Glutamatergic neuron (in vitro differentiated cells): ENCODE results near the gene FBXL13. TPM values are rescaled to one million over a fixed set of nuclear protein-coding genes. Genes with fewer than 3 reads are reported as not detected.

Source experiments
- DNase-seq: peaks from one replicate; pipeline ENCODE4 v3.0.0; 2022
- H3K27ac Mint-ChIP-seq: one replicate; pipeline ENCODE4 v1.8.0; 2020; ENCODE audit warnings: mild to moderate bottlenecking, mixed read lengths, inconsistent platforms; ENCODE audit not compliant: unreplicated experiment
- H3K27me3 Mint-ChIP-seq: one replicate; pipeline ENCODE4 v1.8.0; 2020; ENCODE audit warnings: mild to moderate bottlenecking, moderate library complexity, mixed read lengths, inconsistent platforms; ENCODE audit not compliant: unreplicated experiment
- H3K36me3 Mint-ChIP-seq: one replicate; pipeline ENCODE4 v1.8.0; 2020; ENCODE audit warnings: mild to moderate bottlenecking, mixed read lengths, inconsistent platforms; ENCODE audit not compliant: unreplicated experiment
- H3K4me1 Mint-ChIP-seq: one replicate; pipeline ENCODE4 v1.8.0; 2020; ENCODE audit warnings: mild to moderate bottlenecking, low read depth, mixed read lengths, inconsistent platforms; ENCODE audit not compliant: unreplicated experiment
- H3K4me3 Mint-ChIP-seq: one replicate; pipeline ENCODE4 v1.8.0; 2020; ENCODE audit warnings: mild to moderate bottlenecking, mixed read lengths, inconsistent platforms; ENCODE audit not compliant: unreplicated experiment
- H3K9me3 Mint-ChIP-seq: one replicate; pipeline ENCODE4 v1.8.0; 2020; ENCODE audit warnings: mild to moderate bottlenecking, moderate library complexity, mixed read lengths, inconsistent platforms; ENCODE audit not compliant: unreplicated experiment
- total RNA-seq: library from RNA; stranded (reverse); fragmentation: NEBNext Ultra II Directional; extraction: Animal tissue kit (Norgen Biotek cat#: 25700); gene quantifications from one replicate; pipeline ENCODE4 v1.2.1, GENCODE V29; 2021; ENCODE audit not compliant: unreplicated experiment
- TF ChIP-seq, protein P1 (sequence below): fragments of 200-600 bp; sonication (generic); IDR thresholded peaks from one replicate; pipeline ENCODE4 v1.5.0; 2021; ENCODE audit not compliant: partially characterized antibody, unreplicated experiment

FBXL13 gene
- total RNA-seq, 1 donor from 2014 or later: 1.1 TPM

DNA sequence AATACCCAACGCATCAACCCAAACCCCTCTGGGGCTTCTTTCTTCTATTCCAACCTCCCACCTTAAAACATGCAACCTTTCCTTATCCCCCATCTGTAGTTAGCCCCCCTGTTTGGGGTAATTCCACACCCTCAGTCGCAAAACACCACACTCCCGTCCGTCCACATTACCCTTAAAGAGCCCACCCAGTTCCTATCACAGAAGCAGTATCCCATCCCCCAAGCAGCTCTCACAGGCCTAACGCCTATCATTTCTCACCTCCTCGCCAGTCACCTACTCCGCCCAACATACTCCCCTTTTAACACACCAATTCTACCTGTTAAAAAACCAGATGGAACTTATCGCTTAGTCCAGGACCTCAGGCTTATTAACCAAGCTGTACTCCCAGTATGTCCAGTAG lies 98.1 kb downstream of the FBXL13 start:
- Mint-ChIP-seq H3K9me3 (peaks cover 2% of the 10 kb centered on the region), H3K4me3 (no peak overlapping the region)

GRCh38 chr7:102975854-102976253 lies 98.7 kb downstream of the FBXL13 start:
- Mint-ChIP-seq H3K4me1 (no peaks in the 10 kb centered on the region), H3K4me3 (no peak overlapping the region), H3K27ac (no peak overlapping the region), H3K9me3 (peaks cover 2% of the 10 kb centered on the region), H3K27me3 (no peaks in the 10 kb centered on the region), H3K36me3 (peaks cover 9% of the 10 kb centered on the region)
- DNase-seq: no peak
- TF ChIP-seq, protein P1, sequence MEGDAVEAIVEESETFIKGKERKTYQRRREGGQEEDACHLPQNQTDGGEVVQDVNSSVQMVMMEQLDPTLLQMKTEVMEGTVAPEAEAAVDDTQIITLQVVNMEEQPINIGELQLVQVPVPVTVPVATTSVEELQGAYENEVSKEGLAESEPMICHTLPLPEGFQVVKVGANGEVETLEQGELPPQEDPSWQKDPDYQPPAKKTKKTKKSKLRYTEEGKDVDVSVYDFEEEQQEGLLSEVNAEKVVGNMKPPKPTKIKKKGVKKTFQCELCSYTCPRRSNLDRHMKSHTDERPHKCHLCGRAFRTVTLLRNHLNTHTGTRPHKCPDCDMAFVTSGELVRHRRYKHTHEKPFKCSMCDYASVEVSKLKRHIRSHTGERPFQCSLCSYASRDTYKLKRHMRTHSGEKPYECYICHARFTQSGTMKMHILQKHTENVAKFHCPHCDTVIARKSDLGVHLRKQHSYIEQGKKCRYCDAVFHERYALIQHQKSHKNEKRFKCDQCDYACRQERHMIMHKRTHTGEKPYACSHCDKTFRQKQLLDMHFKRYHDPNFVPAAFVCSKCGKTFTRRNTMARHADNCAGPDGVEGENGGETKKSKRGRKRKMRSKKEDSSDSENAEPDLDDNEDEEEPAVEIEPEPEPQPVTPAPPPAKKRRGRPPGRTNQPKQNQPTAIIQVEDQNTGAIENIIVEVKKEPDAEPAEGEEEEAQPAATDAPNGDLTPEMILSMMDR: no peak

More for the DNA sequence above, 98.1 kb downstream of the FBXL13 start:
- Mint-ChIP-seq H3K27me3 (no peaks in the 10 kb centered on the region), H3K27ac (no peak overlapping the region), H3K36me3 (peaks cover 9% of the 10 kb centered on the region), H3K4me1 (no peaks in the 10 kb centered on the region)
- no peak for DNase-seq
- TF ChIP-seq, protein P1: no peak

- Mint-ChIP-seq H3K4me1 (no peaks in the 10 kb centered on the region), H3K27ac (no peak overlapping the region), H3K27me3 (no peaks in the 10 kb centered on the region), H3K36me3 (peaks cover 4% of the 10 kb centered on the region), H3K4me3 (no peak overlapping the region), H3K9me3 (peaks cover 3% of the 10 kb centered on the region)
- DNase-seq: no peak
- TF ChIP-seq, protein P1: no peak
Observed at GRCh38 chr7:102974366-102975236, 100.0 kb downstream of the FBXL13 start.

DNA sequence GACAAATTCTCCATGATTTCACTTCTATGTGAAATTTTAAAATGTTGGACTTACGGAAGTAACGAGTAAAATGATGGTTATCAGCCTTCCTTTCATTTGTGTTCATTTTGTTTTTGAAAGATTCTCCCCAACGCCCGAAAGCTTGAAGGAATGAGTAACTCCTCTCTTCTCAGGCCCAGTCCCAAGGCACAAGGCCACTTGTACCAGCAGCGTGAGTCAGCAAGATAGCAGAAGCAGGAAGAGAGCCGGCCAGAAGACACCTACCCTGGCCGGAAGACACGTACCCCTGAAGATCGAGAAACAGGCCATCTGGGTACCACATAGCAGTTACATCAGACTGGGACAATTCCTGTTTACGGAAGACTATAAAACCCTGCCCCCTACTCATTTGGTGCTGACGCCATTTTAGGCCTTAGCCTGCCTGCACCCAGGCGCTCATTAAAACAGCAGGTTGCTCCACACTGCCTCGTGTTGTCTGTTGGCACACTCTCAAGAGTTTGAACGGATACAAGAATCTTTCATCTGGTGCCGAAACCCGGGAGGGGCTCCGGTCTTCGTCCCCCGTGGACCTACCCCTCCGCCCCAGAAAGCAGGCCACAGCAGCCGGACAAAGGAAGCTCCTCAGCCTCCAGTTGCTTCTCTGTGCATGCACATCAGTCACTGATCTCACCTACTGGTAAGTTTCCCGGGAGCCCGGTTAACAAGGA lies 101.3 kb downstream of the FBXL13 start:
- H3K27ac Mint-ChIP-seq: no peak overlapping the region
- DNase-seq: no peak
- H3K4me3 Mint-ChIP-seq: no peak overlapping the region
- peaks cover 4% of the 10 kb centered on the region for H3K36me3 Mint-ChIP-seq
- peaks cover 3% of the 10 kb centered on the region for H3K9me3 Mint-ChIP-seq
- TF ChIP-seq, protein P1: no peak
- no peaks in the 10 kb centered on the region for H3K4me1 Mint-ChIP-seq
- no peaks in the 10 kb centered on the region for H3K27me3 Mint-ChIP-seq

DNA sequence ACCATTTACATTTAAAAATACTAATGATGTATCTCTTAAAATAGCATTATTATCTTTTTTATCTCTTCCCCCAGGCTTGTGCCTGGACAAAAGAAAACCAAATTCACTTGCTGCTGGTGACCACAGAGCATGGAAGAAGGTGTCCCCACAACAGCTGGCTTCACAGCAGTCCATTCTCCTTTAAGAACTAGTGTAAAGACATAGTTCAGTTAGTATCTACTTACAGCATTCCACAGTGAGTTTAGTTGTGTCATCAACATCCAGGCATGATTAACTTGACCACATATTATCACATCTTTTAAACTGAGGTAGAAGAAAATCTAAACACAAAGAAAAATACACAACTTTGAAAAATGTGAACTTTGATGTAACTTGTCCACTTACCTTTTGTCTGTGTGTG lies 106.8 kb downstream of the FBXL13 start:
- no peaks in the 10 kb centered on the region for H3K4me1 Mint-ChIP-seq
- no peak for DNase-seq
- H3K36me3 Mint-ChIP-seq: no peaks in the 10 kb centered on the region
- no peak overlapping the region for H3K4me3 Mint-ChIP-seq
- H3K27ac Mint-ChIP-seq: no peak overlapping the region
- TF ChIP-seq, protein P1: no peak
- H3K27me3 Mint-ChIP-seq: no peaks in the 10 kb centered on the region
- peaks cover 2% of the 10 kb centered on the region for H3K9me3 Mint-ChIP-seq
